ENCODE results near the gene ANP32D.
"Not testable (repeated sequence)": the region's sequence is repeated elsewhere in the genome, so short reads cannot be mapped to it uniquely, and the experiment has no call there.

Gene ANP32D

DNA sequence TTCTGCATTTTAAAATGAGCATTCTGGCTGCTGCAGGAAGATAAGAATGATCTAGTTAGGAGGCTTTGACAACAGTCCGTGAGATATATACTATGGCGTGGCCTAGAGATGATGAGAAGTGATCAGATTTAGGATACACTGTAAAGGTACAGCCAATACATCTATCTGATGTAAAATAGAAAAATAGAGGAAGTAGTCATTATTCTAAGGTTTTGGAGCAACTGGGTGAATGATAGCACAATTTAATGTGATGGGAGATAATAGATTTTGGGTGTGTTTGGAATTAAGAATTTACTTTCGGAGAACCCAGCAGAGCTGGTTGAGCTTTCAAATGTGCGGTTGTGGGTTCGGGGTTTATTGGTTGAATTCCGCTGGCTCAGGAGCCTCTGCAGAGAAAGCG is at the start of gene ANP32D:
ANP32D (plus strand) TSS at position 301 of the 400 bp plus-strand sequence. CDS start 106 bp downstream, outside the sequence.
- TF ChIP-seq, protein P1, sequence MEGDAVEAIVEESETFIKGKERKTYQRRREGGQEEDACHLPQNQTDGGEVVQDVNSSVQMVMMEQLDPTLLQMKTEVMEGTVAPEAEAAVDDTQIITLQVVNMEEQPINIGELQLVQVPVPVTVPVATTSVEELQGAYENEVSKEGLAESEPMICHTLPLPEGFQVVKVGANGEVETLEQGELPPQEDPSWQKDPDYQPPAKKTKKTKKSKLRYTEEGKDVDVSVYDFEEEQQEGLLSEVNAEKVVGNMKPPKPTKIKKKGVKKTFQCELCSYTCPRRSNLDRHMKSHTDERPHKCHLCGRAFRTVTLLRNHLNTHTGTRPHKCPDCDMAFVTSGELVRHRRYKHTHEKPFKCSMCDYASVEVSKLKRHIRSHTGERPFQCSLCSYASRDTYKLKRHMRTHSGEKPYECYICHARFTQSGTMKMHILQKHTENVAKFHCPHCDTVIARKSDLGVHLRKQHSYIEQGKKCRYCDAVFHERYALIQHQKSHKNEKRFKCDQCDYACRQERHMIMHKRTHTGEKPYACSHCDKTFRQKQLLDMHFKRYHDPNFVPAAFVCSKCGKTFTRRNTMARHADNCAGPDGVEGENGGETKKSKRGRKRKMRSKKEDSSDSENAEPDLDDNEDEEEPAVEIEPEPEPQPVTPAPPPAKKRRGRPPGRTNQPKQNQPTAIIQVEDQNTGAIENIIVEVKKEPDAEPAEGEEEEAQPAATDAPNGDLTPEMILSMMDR (IDR thresholded peaks at IDR 0.05; ENCODE audit: extremely low read depth, missing control alignments): no peak

DNA sequence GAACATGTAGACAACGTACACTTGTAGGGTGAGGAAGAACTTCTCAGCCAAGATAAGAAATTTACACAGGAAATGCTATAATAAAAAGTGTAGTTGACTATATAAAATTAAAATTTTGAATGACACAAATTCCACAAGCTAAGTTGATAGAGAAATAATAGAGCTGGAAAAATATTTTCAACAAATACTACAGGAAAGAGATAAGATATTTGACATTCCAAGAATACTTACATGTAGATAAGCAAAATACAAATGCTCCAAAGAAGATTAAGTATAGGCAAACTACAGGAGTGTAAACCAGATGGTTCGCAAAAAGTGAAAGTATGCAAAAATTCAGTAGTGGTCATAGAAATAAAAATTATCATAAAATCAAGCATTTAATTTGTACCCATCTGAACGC is 49.2 kb upstream of the ANP32D start:
- TF ChIP-seq, protein P1 (IDR thresholded peaks at IDR 0.05; ENCODE audit: extremely low read depth, missing control alignments): no peak
- DNase-seq (ENCODE audit: low spot score): no peak

More for the DNA sequence above, at the start of gene ANP32D:
- no peak for DNase-seq (ENCODE audit: low spot score)

DNA sequence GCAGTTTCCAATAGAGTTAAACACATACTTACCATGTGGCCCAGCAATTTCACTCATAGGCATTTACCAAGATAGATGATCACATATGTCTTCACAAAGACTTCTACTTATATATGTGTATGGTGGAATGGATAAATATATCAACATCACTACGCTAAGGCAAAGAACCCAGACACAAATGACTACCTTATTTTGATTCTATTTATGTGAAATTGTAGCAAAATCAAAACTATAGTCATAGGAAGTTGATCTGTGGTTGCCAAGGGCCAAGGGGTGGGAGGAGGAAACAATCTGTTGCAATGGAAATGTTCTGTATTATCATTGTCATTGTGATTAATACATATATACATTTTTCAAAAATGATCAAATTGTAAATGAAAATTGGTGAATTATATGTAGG is 47.7 kb upstream of the ANP32D start:
- no peak for DNase-seq (ENCODE audit: low spot score)
- TF ChIP-seq, protein P1 (IDR thresholded peaks at IDR 0.05; ENCODE audit: extremely low read depth, missing control alignments): no peak

DNA sequence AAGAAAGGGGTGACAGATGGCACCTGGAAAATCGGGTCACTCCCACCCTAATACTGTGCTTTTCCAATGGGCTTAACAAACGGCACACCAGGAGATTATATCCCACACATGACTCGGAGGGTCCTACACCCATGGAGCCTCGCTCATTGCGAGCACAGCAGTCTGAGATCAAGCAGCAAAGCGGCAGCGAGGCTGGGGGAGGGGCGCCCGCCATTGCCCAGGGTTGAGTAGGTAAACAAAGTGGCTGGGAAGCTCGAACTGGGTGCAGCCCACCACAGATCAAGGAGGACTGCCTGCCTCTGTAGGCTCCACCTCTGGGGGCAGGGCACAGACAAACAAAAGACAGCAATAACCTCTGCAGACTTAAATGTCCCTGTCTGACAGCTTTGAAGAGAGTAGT is 38.3 kb upstream of the ANP32D start:
- DNase-seq (ENCODE audit: low spot score): not testable (repeated sequence)

DNA sequence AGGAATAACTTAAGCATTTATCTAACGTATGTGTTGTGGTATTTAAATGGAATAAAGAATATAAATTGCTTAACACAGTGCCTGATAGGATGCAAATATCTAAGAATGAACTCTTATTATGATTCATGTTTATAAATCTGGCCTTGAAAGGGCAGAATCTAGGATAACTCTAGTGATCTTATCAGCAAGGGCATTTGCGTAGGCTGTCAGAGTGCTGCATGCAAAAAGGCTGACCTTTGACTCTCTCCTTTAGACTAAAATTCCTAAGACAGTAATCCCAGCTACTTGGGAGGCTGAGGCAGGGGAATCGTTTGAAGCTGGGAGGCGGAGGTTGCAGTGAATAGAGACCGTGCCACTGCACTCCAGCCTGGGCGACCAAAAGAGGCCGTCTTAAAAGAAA is 31.3 kb upstream of the ANP32D start:
- DNase-seq (ENCODE audit: low spot score): no peak
- TF ChIP-seq, protein P1 (IDR thresholded peaks at IDR 0.05; ENCODE audit: extremely low read depth, missing control alignments): no peak

DNA sequence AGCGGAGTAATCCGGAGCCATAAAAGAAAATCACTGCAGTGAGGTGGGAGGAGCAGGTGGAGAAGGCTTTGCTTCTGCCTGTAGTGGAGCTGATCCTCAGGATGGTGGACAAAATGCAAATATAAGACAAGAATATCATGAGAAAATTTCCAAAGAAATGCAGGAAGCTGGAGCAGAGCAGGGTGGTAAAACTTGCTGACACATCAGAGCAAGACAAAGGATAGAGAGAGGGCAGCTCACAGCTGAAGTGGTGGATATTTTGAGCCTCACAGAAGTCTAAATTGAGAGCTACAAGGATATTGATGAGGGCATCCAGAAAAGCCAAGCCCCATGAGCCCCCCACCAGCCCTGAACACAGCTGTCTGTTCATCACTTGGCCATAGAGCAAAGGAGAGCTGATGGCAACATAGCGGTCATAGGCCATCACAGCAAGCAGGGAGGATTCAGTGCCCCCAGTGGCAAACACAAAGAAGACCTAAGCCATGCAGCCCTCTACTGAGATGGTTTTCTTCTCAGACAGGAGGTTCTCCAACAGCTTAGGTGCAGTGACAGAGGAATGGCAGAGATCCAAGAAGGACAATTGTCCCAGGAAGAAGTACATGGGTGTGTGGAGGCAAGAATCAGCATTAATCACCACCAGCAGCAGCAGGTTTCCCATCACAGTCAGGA is 30.0 kb upstream of the ANP32D start:
- DNase-seq (ENCODE audit: low spot score): no peak

DNA sequence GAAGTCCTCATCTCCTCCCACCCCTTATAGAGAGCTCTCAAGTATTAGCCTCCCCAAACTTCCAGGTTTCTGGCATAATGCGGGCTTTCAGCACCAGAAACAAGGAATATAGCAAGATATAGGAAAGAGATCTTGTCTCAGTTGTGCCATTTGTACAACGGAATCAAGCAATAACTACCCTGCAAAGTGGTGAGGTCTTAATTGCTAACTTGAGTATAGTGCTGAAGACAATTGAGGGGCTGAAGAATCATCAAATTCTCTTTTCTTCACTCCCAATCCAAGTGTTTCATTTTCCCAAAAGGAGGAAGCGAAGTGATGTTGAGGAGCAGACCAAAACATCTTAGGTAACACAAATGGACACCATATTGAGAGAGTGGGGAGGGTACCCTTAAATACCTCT is 26.8 kb upstream of the ANP32D start:
- TF ChIP-seq, protein P1 (IDR thresholded peaks at IDR 0.05; ENCODE audit: extremely low read depth, missing control alignments): no peak
- DNase-seq (ENCODE audit: low spot score): no peak

More for the DNA sequence above, 30.0 kb upstream of the ANP32D start:
- TF ChIP-seq, protein P1 (IDR thresholded peaks at IDR 0.05; ENCODE audit: extremely low read depth, missing control alignments): no peak

DNA sequence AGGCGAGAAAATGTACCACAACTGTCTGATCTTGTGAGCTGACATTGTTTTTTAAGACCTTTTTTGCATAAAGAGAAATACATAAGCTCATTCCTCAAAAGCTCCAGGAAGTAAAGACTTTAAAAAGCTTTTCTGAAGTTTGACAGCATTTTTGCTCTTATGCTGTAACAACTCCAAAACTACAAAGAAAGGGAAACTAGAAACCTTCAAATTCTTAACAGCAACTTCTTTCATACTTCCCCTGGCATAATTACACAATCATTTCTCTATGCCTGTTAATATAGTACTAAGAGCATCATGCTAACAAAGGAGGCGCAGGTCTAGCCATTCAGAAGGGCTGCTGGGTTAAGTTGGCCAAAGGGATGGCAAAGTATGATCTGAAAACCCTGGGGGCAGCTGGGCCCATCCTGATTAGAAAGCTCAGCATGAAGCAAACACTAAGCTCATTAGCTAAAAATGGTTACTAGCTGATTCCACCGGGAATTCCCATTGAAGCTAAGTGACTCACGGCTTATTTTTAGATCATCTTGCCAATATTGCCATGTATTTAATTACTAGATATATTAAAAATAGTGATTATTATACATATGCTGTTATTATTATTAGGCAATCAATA is 26.1 kb upstream of the ANP32D start:
- no peak for DNase-seq (ENCODE audit: low spot score)
- TF ChIP-seq, protein P1 (IDR thresholded peaks at IDR 0.05; ENCODE audit: extremely low read depth, missing control alignments): no peak

All from GM20000 (cell line).